ENCODE measurements around the gene TCF19.

The TCF19 gene

GRCh38 chr6:31202259-31203166 is 44.1 kb downstream of the TCF19 start:
- in situ Hi-C loops (cut with MboI; ENCODE audit: low sequenced_read_pairs): no loop called here

DNA sequence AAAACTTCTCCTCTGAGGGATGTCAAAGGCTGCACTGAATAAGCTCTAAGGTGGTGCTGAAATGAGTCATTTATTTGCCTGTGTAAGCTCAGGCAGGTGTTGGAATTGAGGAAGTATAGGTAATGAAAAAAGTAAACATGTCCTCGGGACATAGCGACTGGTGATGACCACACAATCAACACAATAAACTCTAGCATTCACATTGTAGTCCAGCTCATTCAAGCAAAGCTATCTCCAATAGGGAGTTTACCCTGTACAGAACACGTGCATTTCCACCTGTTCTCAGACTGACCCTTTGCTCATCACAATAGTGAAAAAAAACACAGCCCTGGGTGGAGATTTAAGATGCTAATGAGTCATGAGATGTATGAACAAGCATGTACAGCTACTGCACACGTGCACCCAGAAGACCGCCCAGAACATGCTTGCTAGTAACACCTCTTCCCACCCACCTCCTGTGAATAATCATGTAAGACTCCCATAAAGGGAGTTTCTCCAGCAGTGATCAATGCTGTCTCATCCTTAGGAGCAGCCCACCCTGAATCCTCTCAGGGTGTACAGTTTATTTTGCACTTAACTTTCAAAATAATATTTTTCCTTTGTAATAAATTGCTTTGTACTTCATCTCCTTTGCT is 45.1 kb downstream of the TCF19 start:
- in situ Hi-C loops (cut with MboI; ENCODE audit: low sequenced_read_pairs): no loop called here

DNA sequence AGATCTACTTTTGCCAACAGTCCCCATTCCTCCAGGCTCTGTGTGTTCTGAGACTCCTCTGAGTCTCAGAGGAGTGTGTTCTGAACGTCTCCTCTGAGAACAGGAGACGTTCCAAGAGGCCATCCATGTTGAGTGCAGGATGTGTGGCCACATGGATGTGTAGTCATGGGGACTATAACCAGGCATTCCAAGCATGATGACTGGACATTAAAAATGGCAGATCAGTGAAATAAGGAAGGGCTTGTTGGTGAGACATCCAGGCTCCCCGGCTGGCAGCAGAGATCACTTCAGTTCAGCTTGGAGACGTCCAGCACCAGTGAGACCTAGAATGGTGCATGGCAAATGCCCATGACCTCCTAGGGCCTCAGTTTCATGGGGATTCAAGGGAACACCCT is 46.4 kb downstream of the TCF19 start:
- in situ Hi-C loops (cut with MboI; ENCODE audit: low sequenced_read_pairs): no loop called here

GRCh38 chr6:31205638-31206037 is 47.2 kb downstream of the TCF19 start:
- in situ Hi-C loops (cut with MboI; ENCODE audit: low sequenced_read_pairs): no loop called here

GRCh38 chr6:31208506-31208905 is 50.1 kb downstream of the TCF19 start:
- in situ Hi-C loops (cut with MboI; ENCODE audit: low sequenced_read_pairs): no loop called here

- in situ Hi-C loops (cut with MboI; ENCODE audit: low sequenced_read_pairs): no loop called here
These were observed 50.7 kb downstream of the TCF19 start for GRCh38 chr6:31209137-31209536.

DNA sequence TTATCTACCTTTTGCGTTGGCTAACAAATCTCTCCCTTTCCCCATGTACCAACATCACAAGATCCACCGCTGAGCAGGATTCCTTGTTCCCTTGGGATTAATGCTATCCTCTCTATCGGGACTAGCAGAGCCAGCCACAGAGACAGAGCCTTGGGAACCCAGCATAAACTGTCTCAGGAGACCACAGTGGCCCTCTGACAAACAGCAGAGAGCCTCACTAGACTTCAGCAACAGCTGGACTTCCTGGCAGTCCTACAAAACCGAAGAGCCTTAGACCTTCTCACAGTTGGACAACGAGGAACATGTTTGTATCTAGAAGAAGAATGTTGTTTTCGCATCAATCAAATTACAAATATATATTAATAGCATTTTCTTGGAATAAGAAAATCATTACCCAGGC is 51.7 kb downstream of the TCF19 start:
- in situ Hi-C loops (cut with MboI; ENCODE audit: low sequenced_read_pairs): no loop called here

DNA sequence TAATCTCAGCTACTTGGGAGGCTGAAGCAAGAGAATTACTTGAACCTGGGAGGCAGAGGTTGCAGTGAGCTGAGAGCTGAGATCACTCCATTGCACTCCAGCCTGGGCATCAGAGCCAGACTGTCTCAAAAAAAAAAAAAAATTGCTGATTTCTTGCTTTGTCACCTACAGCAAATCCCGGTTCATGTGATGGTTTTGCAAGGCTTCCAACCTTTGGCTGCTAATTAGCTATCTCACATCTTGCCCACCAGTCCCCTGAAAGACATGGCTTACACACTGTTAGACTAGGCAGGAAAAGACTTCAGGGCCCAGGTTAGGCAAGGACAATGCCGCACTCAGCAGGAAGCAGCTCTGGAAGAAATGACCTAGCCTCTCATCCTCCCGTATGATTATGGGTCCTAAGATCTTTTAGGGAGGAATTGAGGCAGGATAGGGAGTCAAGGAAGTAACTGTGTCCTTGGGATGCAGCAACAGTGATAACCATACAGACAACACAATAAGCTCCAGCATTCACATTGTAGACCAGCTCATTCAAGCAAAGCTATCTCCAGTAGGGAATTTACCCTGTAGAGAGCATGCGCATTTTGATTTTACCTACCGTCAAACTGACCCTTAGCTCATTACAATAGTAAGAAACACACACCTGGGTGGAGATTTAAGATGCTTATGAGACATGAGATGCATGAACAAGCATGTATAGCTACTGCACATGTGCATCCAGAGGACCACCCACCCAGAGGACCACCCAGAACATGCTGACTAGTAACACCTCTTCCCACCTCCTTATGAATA is 52.5 kb downstream of the TCF19 start:
- in situ Hi-C loops (cut with MboI; ENCODE audit: low sequenced_read_pairs): no loop called here

All from HL-60/S4 treated with retinoic acid at 250 ng/mL for 4 days and 3 days (cell line).